ENCODE results near the gene ZNF543. TPM values are rescaled to one million over a fixed set of nuclear protein-coding genes. Genes with fewer than 3 reads are reported as not detected.
A peak's percentile ranks its signal among the peaks of the same experiment; 100 is the strongest.

Gene ZNF543
- polyA plus RNA-seq, 1 donor from 2014 or later = 9.3 TPM

- Histone ChIP-seq H3K79me2 (replicated peaks; ENCODE audit: insufficient read depth, low read length) (peaks cover 17% of the 10 kb centered on the region), H3K4me2 (ENCODE audit: low read length) (peak within 1 kb of the TSS; percentile 99), H3K9me2 (ENCODE audit: insufficient read depth, low read length) (no peaks in the 10 kb centered on the region), H3K27me3 (ENCODE audit: insufficient read depth, low read depth, low read length) (no peaks in the 10 kb centered on the region), H3K4me3 (ENCODE audit: low read length) (peak within 1 kb of the TSS; percentile 95), H3K9me3 (ENCODE audit: low read length) (no peaks in the 10 kb centered on the region), H3K27ac (ENCODE audit: low read length) (peak within 1 kb of the TSS; percentile 98), H2AFZ (ENCODE audit: low read depth, low read length) (peak within 1 kb of the TSS; percentile 66), H3K9ac (ENCODE audit: low read length) (peak within 1 kb of the TSS; percentile 98), H3F3A (ENCODE audit: insufficient read depth, low read length, poor library complexity, severe bottlenecking) (no peaks in the 10 kb centered on the region), H3K36me3 (ENCODE audit: insufficient read depth, low read length) (no peaks in the 10 kb centered on the region), H4K20me1 (ENCODE audit: insufficient read depth) (no peaks in the 10 kb centered on the region)
- TF ChIP-seq EP300 (conservative IDR thresholded peaks at IDR 0.05; ENCODE audit: poor library complexity, severe bottlenecking) (peak; percentile 84), MXI1 (conservative IDR thresholded peaks at IDR 0.05; ENCODE audit: poor library complexity, severe bottlenecking) (peak; percentile 71), TAF1 (IDR thresholded peaks at IDR 0.05; ENCODE audit: low read depth) (peak; percentile 59), POLR2AphosphoS5 (IDR thresholded peaks at IDR 0.05) (peak; percentile 95), EZH2 (IDR thresholded peaks at IDR 0.05; ENCODE audit: borderline replicate concordance, insufficient read depth, low read length, poor library complexity, severe bottlenecking) (no peak), SMC3 (conservative IDR thresholded peaks at IDR 0.05; ENCODE audit: poor library complexity) (peak; percentile 45), RAD21 (conservative IDR thresholded peaks at IDR 0.05) (peak; percentile 15)
- TF ChIP-seq, protein P1, sequence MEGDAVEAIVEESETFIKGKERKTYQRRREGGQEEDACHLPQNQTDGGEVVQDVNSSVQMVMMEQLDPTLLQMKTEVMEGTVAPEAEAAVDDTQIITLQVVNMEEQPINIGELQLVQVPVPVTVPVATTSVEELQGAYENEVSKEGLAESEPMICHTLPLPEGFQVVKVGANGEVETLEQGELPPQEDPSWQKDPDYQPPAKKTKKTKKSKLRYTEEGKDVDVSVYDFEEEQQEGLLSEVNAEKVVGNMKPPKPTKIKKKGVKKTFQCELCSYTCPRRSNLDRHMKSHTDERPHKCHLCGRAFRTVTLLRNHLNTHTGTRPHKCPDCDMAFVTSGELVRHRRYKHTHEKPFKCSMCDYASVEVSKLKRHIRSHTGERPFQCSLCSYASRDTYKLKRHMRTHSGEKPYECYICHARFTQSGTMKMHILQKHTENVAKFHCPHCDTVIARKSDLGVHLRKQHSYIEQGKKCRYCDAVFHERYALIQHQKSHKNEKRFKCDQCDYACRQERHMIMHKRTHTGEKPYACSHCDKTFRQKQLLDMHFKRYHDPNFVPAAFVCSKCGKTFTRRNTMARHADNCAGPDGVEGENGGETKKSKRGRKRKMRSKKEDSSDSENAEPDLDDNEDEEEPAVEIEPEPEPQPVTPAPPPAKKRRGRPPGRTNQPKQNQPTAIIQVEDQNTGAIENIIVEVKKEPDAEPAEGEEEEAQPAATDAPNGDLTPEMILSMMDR (IDR thresholded peaks at IDR 0.05; ENCODE audit: poor library complexity, severe bottlenecking) = no peak
- TF ChIP-seq, protein P2, sequence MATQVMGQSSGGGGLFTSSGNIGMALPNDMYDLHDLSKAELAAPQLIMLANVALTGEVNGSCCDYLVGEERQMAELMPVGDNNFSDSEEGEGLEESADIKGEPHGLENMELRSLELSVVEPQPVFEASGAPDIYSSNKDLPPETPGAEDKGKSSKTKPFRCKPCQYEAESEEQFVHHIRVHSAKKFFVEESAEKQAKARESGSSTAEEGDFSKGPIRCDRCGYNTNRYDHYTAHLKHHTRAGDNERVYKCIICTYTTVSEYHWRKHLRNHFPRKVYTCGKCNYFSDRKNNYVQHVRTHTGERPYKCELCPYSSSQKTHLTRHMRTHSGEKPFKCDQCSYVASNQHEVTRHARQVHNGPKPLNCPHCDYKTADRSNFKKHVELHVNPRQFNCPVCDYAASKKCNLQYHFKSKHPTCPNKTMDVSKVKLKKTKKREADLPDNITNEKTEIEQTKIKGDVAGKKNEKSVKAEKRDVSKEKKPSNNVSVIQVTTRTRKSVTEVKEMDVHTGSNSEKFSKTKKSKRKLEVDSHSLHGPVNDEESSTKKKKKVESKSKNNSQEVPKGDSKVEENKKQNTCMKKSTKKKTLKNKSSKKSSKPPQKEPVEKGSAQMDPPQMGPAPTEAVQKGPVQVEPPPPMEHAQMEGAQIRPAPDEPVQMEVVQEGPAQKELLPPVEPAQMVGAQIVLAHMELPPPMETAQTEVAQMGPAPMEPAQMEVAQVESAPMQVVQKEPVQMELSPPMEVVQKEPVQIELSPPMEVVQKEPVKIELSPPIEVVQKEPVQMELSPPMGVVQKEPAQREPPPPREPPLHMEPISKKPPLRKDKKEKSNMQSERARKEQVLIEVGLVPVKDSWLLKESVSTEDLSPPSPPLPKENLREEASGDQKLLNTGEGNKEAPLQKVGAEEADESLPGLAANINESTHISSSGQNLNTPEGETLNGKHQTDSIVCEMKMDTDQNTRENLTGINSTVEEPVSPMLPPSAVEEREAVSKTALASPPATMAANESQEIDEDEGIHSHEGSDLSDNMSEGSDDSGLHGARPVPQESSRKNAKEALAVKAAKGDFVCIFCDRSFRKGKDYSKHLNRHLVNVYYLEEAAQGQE (IDR thresholded peaks at IDR 0.05; ENCODE audit: borderline replicate concordance) = peak; percentile 75
These were observed 42.9 kb downstream of the ZNF543 start, which contains the start of the genes TRAPPC2B and ZNF547 for GRCh38 chr19:57362997-57363687. TRAPPC2B (plus strand) TSS chr19:57363551; CDS start chr19:57364834, 1,283 bp downstream. ZNF547 (plus strand) TSS chr19:57363551; CDS start chr19:57368556, 5,005 bp downstream.

GRCh38 chr19:57363688-57364181 is 43.5 kb downstream of the ZNF543 start:
- peak overlapping the region; percentile 40 for H2AFZ ChIP-seq (ENCODE audit: low read depth, low read length)
- H3F3A ChIP-seq (ENCODE audit: insufficient read depth, low read length, poor library complexity, severe bottlenecking) = no peaks in the 10 kb centered on the region
- peak overlapping the region; percentile 98 for H3K27ac ChIP-seq (ENCODE audit: low read length)
- no peaks in the 10 kb centered on the region for H3K27me3 ChIP-seq (ENCODE audit: insufficient read depth, low read depth, low read length)
- no peaks in the 10 kb centered on the region for H3K9me3 ChIP-seq (ENCODE audit: low read length)
- no peak for TF ChIP-seq EZH2 (IDR thresholded peaks at IDR 0.05; ENCODE audit: borderline replicate concordance, insufficient read depth, low read length, poor library complexity, severe bottlenecking)
- TF ChIP-seq, protein P2 (IDR thresholded peaks at IDR 0.05; ENCODE audit: borderline replicate concordance) = peak; percentile 63
- no peak for TF ChIP-seq EP300 (conservative IDR thresholded peaks at IDR 0.05; ENCODE audit: poor library complexity, severe bottlenecking)
- TF ChIP-seq TAF1 (IDR thresholded peaks at IDR 0.05; ENCODE audit: low read depth) = no peak
- TF ChIP-seq, protein P1 (IDR thresholded peaks at IDR 0.05; ENCODE audit: poor library complexity, severe bottlenecking) = no peak
- no peak for TF ChIP-seq RAD21 (conservative IDR thresholded peaks at IDR 0.05)
- no peak for TF ChIP-seq MXI1 (conservative IDR thresholded peaks at IDR 0.05; ENCODE audit: poor library complexity, severe bottlenecking)
- H4K20me1 ChIP-seq (ENCODE audit: insufficient read depth) = no peaks in the 10 kb centered on the region
- no peaks in the 10 kb centered on the region for H3K36me3 ChIP-seq (ENCODE audit: insufficient read depth, low read length)
- H3K4me3 ChIP-seq (ENCODE audit: low read length) = peak overlapping the region; percentile 95
- H3K9me2 ChIP-seq (ENCODE audit: insufficient read depth, low read length) = no peaks in the 10 kb centered on the region
- H3K79me2 ChIP-seq (replicated peaks; ENCODE audit: insufficient read depth, low read length) = peaks cover 17% of the 10 kb centered on the region
- H3K4me2 ChIP-seq (ENCODE audit: low read length) = peak overlapping the region; percentile 99
- H3K9ac ChIP-seq (ENCODE audit: low read length) = peak overlapping the region; percentile 98

Measured in neural cell (in vitro differentiated cells).